Cardiac fibroblast (primary cell): ENCODE results near the gene RAD51D.
"Not testable (repeated sequence)": the region's sequence is repeated elsewhere in the genome, so short reads cannot be mapped to it uniquely, and the experiment has no call there.

Experiments used
- DNase-seq, 2 donors: peaks; one replicate each; pipeline versions ENCODE4 v3.0.0 to v3.0.0-alpha.2; 2010; ENCODE audit warnings: low read depth in 2 of 2
- H3K4me3 ChIP-seq, 2 donors: replicated peaks in 1 of 2; 1 replicate in 1 of 2; 2 replicates in 1 of 2; pipeline ENCODE4 v1.5.1; 2011; ENCODE audit warnings: low read depth in 2 of 2, low read length in 2 of 2, mild to moderate bottlenecking in 2 of 2, moderate library complexity in 1 of 2
- CTCF ChIP-seq: IDR thresholded peaks from one replicate; pipeline ENCODE4 v1.5.1; 2011; ENCODE audit warnings: low read depth, mild to moderate bottlenecking, low read length, inconsistent platforms

RAD51D gene

GRCh38 chr17:35051579-35052240, 68.0 kb downstream of the RAD51D start:
- no peak for TF ChIP-seq CTCF
- no peak overlapping the region for H3K4me3 ChIP-seq
- DNase-seq: peak in 1 of 2 donors; percentile 18

- DNase-seq: peak in 1 of 2 donors; percentile 20
- no peak overlapping the region for H3K4me3 ChIP-seq
- TF ChIP-seq CTCF: no peak
Measured at GRCh38 chr17:35051183-35051578, 68.5 kb downstream of the RAD51D start.

- no peak for TF ChIP-seq CTCF
- DNase-seq: no peak
- H3K4me3 ChIP-seq: no peak overlapping the region
Measured at GRCh38 chr17:35050170-35050569, 69.5 kb downstream of the RAD51D start.

- no peak for TF ChIP-seq CTCF
- H3K4me3 ChIP-seq: no peak overlapping the region
- no peak for DNase-seq
Measured at GRCh38 chr17:35048685-35049379, 70.8 kb downstream of the RAD51D start.

- H3K4me3 ChIP-seq: peak overlapping the region in 1 of 2 donors; percentile 8
- TF ChIP-seq CTCF: no peak
- DNase-seq: peak; percentile 71 to 73
Measured at GRCh38 chr17:35046740-35047283, 72.8 kb downstream of the RAD51D start.

GRCh38 chr17:35046245-35046644, 73.4 kb downstream of the RAD51D start:
- H3K4me3 ChIP-seq: no peak overlapping the region
- no peak for TF ChIP-seq CTCF
- no peak for DNase-seq

GRCh38 chr17:35045458-35045979, 74.1 kb downstream of the RAD51D start:
- not testable (repeated sequence) for DNase-seq, H3K4me3 ChIP-seq
